HCT116 (cell line): ENCODE measurements around the gene ALKBH7. TPM values are rescaled to one million over a fixed set of nuclear protein-coding genes. Genes with fewer than 3 reads are reported as not detected.

ENCODE experiments used
- ATAC-seq: fragments of 200-7000 bp; cut with Tn5 transposase; 2 replicates; pipeline ENCODE4 v1.9.1; 2020; ENCODE audit warnings: mild to moderate bottlenecking, moderate library complexity
- BruUV-seq: library from RNA; stranded (reverse); fragments of 400-500 nt; replicated peaks from 2 replicates; lab custom pipeline; 2021; lab: Mats Ljungman, UMichigan
- CTCF ChIA-PET: fragments of 300-600 bp; sonication (Branson Sonifier 250); formaldehyde crosslinking; loops from one replicate; lab custom pipeline; 2021; ENCODE audit warnings: antibody characterized with exemption; lab: Charles Lee
- POLR2A ChIA-PET: fragments of 300-600, 350-600 bp; sonication (Branson Sonifier 250); formaldehyde crosslinking; loops from one replicate; lab custom pipeline; 2021; ENCODE audit warnings: antibody characterized with exemption; lab: Charles Lee
- RAD21 ChIA-PET, 2 experiments: fragments of 300-600 bp; sonication (Branson Sonifier 250); formaldehyde crosslinking; loops; one replicate each; lab custom pipeline; 2023; ENCODE audit warnings: low total read pairs in 2 of 2; ENCODE audit not compliant: uncharacterized antibody in 2 of 2, unreplicated experiment in 2 of 2, low non-redundant PET in 1 of 2; lab: Charles Lee
- DNase-seq: peaks from one replicate; pipeline ENCODE4 v3.0.0-alpha.2; 2010; ENCODE audit warnings: low read depth, low spot score
- H2AFZ ChIP-seq: fragments of 200-600 bp; shearing (Covaris generic), sonication (generic); 2 replicates; pipeline ENCODE4 v1.6.1; 2017; ENCODE audit warnings: low read depth, mixed run types, mixed read lengths, antibody characterized with exemption, low read length; ENCODE audit not compliant: poor library complexity, severe bottlenecking
- H3K27ac ChIP-seq: 2 replicates; pipeline ENCODE4 v1.5.1; 2012; ENCODE audit warnings: low read depth, low read length
- H3K27me3 ChIP-seq: fragments of 200-600 bp; sonication (generic); 2 replicates; pipeline ENCODE4 v1.6.1; 2016; ENCODE audit warnings: mixed run types, low read length, mixed read lengths; ENCODE audit not compliant: insufficient read depth
- H3K36me3 ChIP-seq, 2 experiments: fragments of 200-500 bp in 1 of 2; fragments of 200-600 bp in 1 of 2; sonication (Bioruptor generic) in 1 of 2; sonication (generic) in 1 of 2; 2 replicates each; pipeline versions ENCODE4 v1.5.1 to v1.6.1; 2014 to 2016; ENCODE audit warnings: low read length in 2 of 2, inconsistent platforms in 1 of 2, mixed read lengths in 1 of 2, mixed run types in 1 of 2; ENCODE audit not compliant: insufficient read depth in 2 of 2, control insufficient read depth in 1 of 2
- H3K4me1 ChIP-seq, 2 experiments: fragments of 200-600 bp in 1 of 2; sonication (generic) in 1 of 2; 2 replicates each; pipeline versions ENCODE4 v1.5.1 to v1.6.1; 2012 to 2017; ENCODE audit warnings: low read length in 2 of 2, inconsistent platforms in 1 of 2, mild to moderate bottlenecking in 1 of 2, mixed read lengths in 1 of 2, mixed run types in 1 of 2, moderate library complexity in 1 of 2; ENCODE audit not compliant: insufficient read depth in 2 of 2, control insufficient read depth in 1 of 2
- H3K4me2 ChIP-seq: fragments of 200-600 bp; sonication (generic); 2 replicates; pipeline ENCODE4 v1.6.1; 2017; ENCODE audit warnings: mixed run types, low read length, mixed read lengths
- H3K4me3 ChIP-seq, 2 experiments: fragments of 200-600 bp in 1 of 2; sonication (generic) in 1 of 2; replicated peaks in 1 of 2; 2 replicates each; pipeline ENCODE4 v1.5.1; 2011 to 2016; ENCODE audit warnings: low read length in 2 of 2, control low read depth in 1 of 2, low read depth in 1 of 2, mild to moderate bottlenecking in 1 of 2, mixed read lengths in 1 of 2, mixed run types in 1 of 2
- H3K79me2 ChIP-seq: fragments of 200-600 bp; sonication (generic); 2 replicates; pipeline ENCODE4 v1.6.1; 2017; ENCODE audit warnings: mild to moderate bottlenecking, mixed run types, low read length, moderate library complexity, mixed read lengths; ENCODE audit not compliant: insufficient read depth
- H3K9ac ChIP-seq: fragments of 200-600 bp; sonication (generic); 2 replicates; pipeline ENCODE4 v1.6.1; 2016; ENCODE audit warnings: low read length, mixed read lengths
- H3K9me2 ChIP-seq: fragments of 200-600 bp; sonication (generic), shearing (Covaris generic); 2 replicates; pipeline ENCODE4 v1.6.1; 2017; ENCODE audit warnings: mixed run types, mild to moderate bottlenecking, moderate library complexity; ENCODE audit not compliant: insufficient read depth
- H3K9me3 ChIP-seq, 2 experiments: fragments of 200-500 bp in 1 of 2; fragments of 200-600 bp in 1 of 2; sonication (Bioruptor generic) in 1 of 2; sonication (generic) in 1 of 2; 2 replicates each; pipeline ENCODE4 v1.6.1; 2014 to 2017; ENCODE audit warnings: low read length in 2 of 2, mixed read lengths in 2 of 2, inconsistent platforms in 1 of 2, low read depth in 1 of 2, mild to moderate bottlenecking in 1 of 2, mixed run types in 1 of 2, moderate library complexity in 1 of 2; ENCODE audit not compliant: control insufficient read depth in 1 of 2, insufficient read depth in 1 of 2
- H4K20me1 ChIP-seq: fragments of 200-600 bp; sonication (generic), shearing (Covaris generic); 2 replicates; pipeline ENCODE4 v1.6.1; 2017; ENCODE audit warnings: mixed run types, mild to moderate bottlenecking, moderate library complexity; ENCODE audit not compliant: insufficient read depth
- CEBPB ChIP-seq: IDR thresholded peaks from 2 replicates; pipeline ENCODE4 v1.6.1; 2012; ENCODE audit warnings: low read depth
- CTCF ChIP-seq, 3 experiments: fragments of 200-600 bp in 1 of 3; sonication (generic) in 1 of 3; IDR thresholded peaks in 2 of 3; conservative IDR thresholded peaks in 1 of 3; 2 replicates each; pipeline ENCODE4 v1.5.1; 2012 to 2017; ENCODE audit warnings: low read depth in 2 of 3, low read length in 2 of 3, antibody characterized with exemption in 1 of 3, borderline replicate concordance in 1 of 3, control low read depth in 1 of 3, mild to moderate bottlenecking in 1 of 3, mixed read lengths in 1 of 3, mixed run types in 1 of 3, moderate library complexity in 1 of 3; ENCODE audit not compliant: insufficient read depth in 1 of 3
- EGR1 ChIP-seq: IDR thresholded peaks from 2 replicates; pipeline ENCODE4 v1.6.1; 2012; ENCODE audit warnings: low read depth
- ELF1 ChIP-seq: IDR thresholded peaks from 2 replicates; pipeline ENCODE4 v1.6.1; 2012; ENCODE audit warnings: low read depth, borderline replicate concordance
- EZH2 ChIP-seq: fragments of 200-600 bp; sonication (generic); IDR thresholded peaks from 2 replicates; pipeline ENCODE4 v1.6.1; 2017; ENCODE audit warnings: antibody characterized with exemption, mixed run types
- FOSL1 ChIP-seq: IDR thresholded peaks from 2 replicates; pipeline ENCODE4 v1.6.1; 2012; ENCODE audit warnings: low read depth
- POLR2A ChIP-seq: IDR thresholded peaks from 2 replicates; pipeline ENCODE4 v1.7.0; 2011; ENCODE audit warnings: borderline replicate concordance; ENCODE audit not compliant: insufficient read depth, insufficient read length; ENCODE audit errors: extremely low read depth
- SIN3A ChIP-seq: IDR thresholded peaks from 2 replicates; pipeline ENCODE4 v1.6.1; 2012; ENCODE audit warnings: low read depth
- SP1 ChIP-seq: IDR thresholded peaks from 2 replicates; pipeline ENCODE4 v1.6.1; 2012; ENCODE audit warnings: low read depth
- SRF ChIP-seq: IDR thresholded peaks from 2 replicates; pipeline ENCODE4 v1.6.1; 2012; ENCODE audit warnings: low read depth
- TCF7L2 ChIP-seq: IDR thresholded peaks from 2 replicates; pipeline ENCODE4 v1.7.0; 2011; ENCODE audit warnings: borderline replicate concordance, inconsistent platforms; ENCODE audit not compliant: insufficient read depth, insufficient read length; ENCODE audit errors: extremely low read depth
- ZFX ChIP-seq: fragments of 450-650 bp; IDR thresholded peaks from 2 replicates; pipeline ENCODE4 v1.6.1; 2017
- ZNF274 ChIP-seq: fragments of 200-500 bp; sonication (Bioruptor generic); IDR thresholded peaks from 2 replicates; pipeline ENCODE4 v1.6.1; 2014; ENCODE audit warnings: mild to moderate bottlenecking, low read depth, low read length, inconsistent platforms
- intact Hi-C: fragments of 100-400 bp; cut with micrococcal nuclease; formaldehyde crosslinking; loops from 2 replicates; pipeline ENCODE4 v1.10.0; 2022
- total RNA-seq: library from RNA; stranded (reverse); gene quantifications from one replicate; pipeline ENCODE4 v1.2.1, GENCODE V29; 2021; ENCODE audit not compliant: unreplicated experiment
- TF ChIP-seq, protein P1 (sequence below): IDR thresholded peaks from 2 replicates; pipeline ENCODE4 v1.6.1; 2012; ENCODE audit warnings: low read depth
- TF ChIP-seq, protein P2 (sequence below): IDR thresholded peaks from 2 replicates; pipeline ENCODE4 v1.6.1; 2012
- TF ChIP-seq, protein P3 (sequence below): IDR thresholded peaks from 2 replicates; pipeline ENCODE4 v1.6.1; 2012

ALKBH7 gene
- total RNA-seq, 1 experiment from 2014 or later: 57.1 TPM

- TF ChIP-seq CEBPB (no peak), CTCF (IDR thresholded peaks at IDR 0.05 in 2 of 3, conservative IDR thresholded peaks at IDR 0.05 in 1 of 3; ENCODE audit: borderline replicate concordance in 1 of 3, insufficient read depth in 1 of 3, low read depth in 2 of 3, low read length in 2 of 3) (no peak)
- TF ChIP-seq, all 23 proteins: peak for 7
Observed at GRCh38 chr19:6372594-6373095, at the start of gene ALKBH7 (continued).

DNA sequence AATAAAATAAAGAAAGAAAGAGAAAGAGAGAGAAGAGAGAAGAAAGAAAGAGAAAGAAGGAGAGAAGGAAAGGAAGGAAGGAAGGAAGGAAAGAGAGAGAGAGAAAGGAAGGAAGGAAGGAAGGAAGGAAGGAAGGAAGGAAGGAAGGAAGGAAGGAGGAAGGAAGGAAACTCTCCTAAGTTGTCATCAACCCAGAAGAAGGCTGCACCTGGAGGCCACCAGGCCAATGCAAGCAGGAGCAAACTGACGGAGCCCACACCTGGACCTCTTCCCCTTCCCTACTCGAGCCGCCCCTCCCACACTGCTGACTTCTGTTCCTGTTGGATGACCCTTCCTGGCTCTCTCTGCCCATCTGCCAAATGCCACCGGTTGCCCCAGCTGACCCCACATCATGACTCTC is 47.8 kb upstream of the ALKBH7 start:
- ChIA-PET CTCF (no interaction called here), RAD21 (no interaction called here), POLR2A (no interaction called here)
- H3K27me3 ChIP-seq: peaks cover 10% of the 10 kb centered on the region; the same call in 1 of the 2 replicates
- intact Hi-C loops: no loop called here
- no peak overlapping the region for H3K27ac ChIP-seq
- ATAC-seq (no peak), DNase-seq (no peak)
- H3K9ac ChIP-seq: no peak overlapping the region
- no peaks in the 10 kb centered on the region for H3K36me3 ChIP-seq
- no peaks in the 10 kb centered on the region for H3K79me2 ChIP-seq
- no peak overlapping the region for H3K4me3 ChIP-seq
- H4K20me1 ChIP-seq: no peaks in the 10 kb centered on the region
- no peaks in the 10 kb centered on the region for H3K9me2 ChIP-seq
- no peaks in the 10 kb centered on the region for H3K9me3 ChIP-seq
- no peak for TF ChIP-seq ZFX
- no peak for TF ChIP-seq POLR2A
- TF ChIP-seq SIN3A: no peak
- TF ChIP-seq ZNF274: no peak
- TF ChIP-seq SRF: no peak
- TF ChIP-seq EZH2: no peak
- TF ChIP-seq CEBPB: no peak
- no peak for TF ChIP-seq EGR1
- TF ChIP-seq FOSL1: no peak
- no peak for TF ChIP-seq TCF7L2
- TF ChIP-seq, protein P1, sequence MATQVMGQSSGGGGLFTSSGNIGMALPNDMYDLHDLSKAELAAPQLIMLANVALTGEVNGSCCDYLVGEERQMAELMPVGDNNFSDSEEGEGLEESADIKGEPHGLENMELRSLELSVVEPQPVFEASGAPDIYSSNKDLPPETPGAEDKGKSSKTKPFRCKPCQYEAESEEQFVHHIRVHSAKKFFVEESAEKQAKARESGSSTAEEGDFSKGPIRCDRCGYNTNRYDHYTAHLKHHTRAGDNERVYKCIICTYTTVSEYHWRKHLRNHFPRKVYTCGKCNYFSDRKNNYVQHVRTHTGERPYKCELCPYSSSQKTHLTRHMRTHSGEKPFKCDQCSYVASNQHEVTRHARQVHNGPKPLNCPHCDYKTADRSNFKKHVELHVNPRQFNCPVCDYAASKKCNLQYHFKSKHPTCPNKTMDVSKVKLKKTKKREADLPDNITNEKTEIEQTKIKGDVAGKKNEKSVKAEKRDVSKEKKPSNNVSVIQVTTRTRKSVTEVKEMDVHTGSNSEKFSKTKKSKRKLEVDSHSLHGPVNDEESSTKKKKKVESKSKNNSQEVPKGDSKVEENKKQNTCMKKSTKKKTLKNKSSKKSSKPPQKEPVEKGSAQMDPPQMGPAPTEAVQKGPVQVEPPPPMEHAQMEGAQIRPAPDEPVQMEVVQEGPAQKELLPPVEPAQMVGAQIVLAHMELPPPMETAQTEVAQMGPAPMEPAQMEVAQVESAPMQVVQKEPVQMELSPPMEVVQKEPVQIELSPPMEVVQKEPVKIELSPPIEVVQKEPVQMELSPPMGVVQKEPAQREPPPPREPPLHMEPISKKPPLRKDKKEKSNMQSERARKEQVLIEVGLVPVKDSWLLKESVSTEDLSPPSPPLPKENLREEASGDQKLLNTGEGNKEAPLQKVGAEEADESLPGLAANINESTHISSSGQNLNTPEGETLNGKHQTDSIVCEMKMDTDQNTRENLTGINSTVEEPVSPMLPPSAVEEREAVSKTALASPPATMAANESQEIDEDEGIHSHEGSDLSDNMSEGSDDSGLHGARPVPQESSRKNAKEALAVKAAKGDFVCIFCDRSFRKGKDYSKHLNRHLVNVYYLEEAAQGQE: no peak
- no peak for TF ChIP-seq SP1
- TF ChIP-seq ELF1: no peak
- TF ChIP-seq, protein P2, sequence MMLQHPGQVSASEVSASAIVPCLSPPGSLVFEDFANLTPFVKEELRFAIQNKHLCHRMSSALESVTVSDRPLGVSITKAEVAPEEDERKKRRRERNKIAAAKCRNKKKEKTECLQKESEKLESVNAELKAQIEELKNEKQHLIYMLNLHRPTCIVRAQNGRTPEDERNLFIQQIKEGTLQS: no peak
- TF ChIP-seq, protein P3, sequence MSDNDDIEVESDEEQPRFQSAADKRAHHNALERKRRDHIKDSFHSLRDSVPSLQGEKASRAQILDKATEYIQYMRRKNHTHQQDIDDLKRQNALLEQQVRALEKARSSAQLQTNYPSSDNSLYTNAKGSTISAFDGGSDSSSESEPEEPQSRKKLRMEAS: no peak
- TF ChIP-seq, all 23 proteins: peak for 0
- no peaks in the 10 kb centered on the region for H3K4me1 ChIP-seq
- no peak overlapping the region for H3K4me2 ChIP-seq
- no peak overlapping the region for H2AFZ ChIP-seq
- BruUV-seq: no TSS peak
